NK-92 treated with Interleukin-12 subunit alpha and Interleukin-12 subunit beta, amount 100 ng/mL, for 24 hours (cell line): ENCODE results near the gene BAHCC1.

Source experiments
- DNase-seq: peaks from one replicate; lab custom pipeline; 2025; lab: John Stamatoyannopoulos, UW

BAHCC1 gene

GRCh38 chr17:81398176-81398831, 3.0 kb downstream of the BAHCC1 start:
- no peak for DNase-seq

- no peak for DNase-seq
Measured at GRCh38 chr17:81398832-81399411, 3.7 kb downstream of the BAHCC1 start.

GRCh38 chr17:81399481-81400153, 4.4 kb downstream of the BAHCC1 start:
- no peak for DNase-seq

GRCh38 chr17:81400154-81400977, 5.1 kb downstream of the BAHCC1 start:
- DNase-seq = no peak

GRCh38 chr17:81400996-81401722, 5.9 kb downstream of the BAHCC1 start:
- no peak for DNase-seq

- no peak for DNase-seq
Measured at GRCh38 chr17:81401723-81402529, 6.7 kb downstream of the BAHCC1 start.

GRCh38 chr17:81402530-81402941, 7.3 kb downstream of the BAHCC1 start:
- no peak for DNase-seq

- no peak for DNase-seq
Measured at GRCh38 chr17:81402981-81403467, 7.8 kb downstream of the BAHCC1 start.

GRCh38 chr17:81403671-81404534, 8.6 kb downstream of the BAHCC1 start:
- no peak for DNase-seq

GRCh38 chr17:81404558-81405165, 9.4 kb downstream of the BAHCC1 start:
- DNase-seq = no peak

- no peak for DNase-seq
Measured at GRCh38 chr17:81405411-81405872, 10.2 kb downstream of the BAHCC1 start.

- DNase-seq = no peak
Measured at GRCh38 chr17:81406117-81406953, 11.1 kb downstream of the BAHCC1 start.

- no peak for DNase-seq
Measured at GRCh38 chr17:81408049-81408448, 12.8 kb downstream of the BAHCC1 start.

GRCh38 chr17:81409190-81409935, 14.1 kb downstream of the BAHCC1 start:
- no peak for DNase-seq

- DNase-seq = no peak
Measured at GRCh38 chr17:81410852-81411251, 15.6 kb downstream of the BAHCC1 start.

GRCh38 chr17:81411305-81411704, 16.0 kb downstream of the BAHCC1 start:
- no peak for DNase-seq

GRCh38 chr17:81412490-81413093, 17.3 kb downstream of the BAHCC1 start:
- DNase-seq = no peak
